Fibroblast of pulmonary artery (primary cell): ENCODE results near the gene ASTN2.

Source experiments
- DNase-seq: peaks from one replicate; pipeline ENCODE4 v3.0.0-alpha.2; 2010; ENCODE audit warnings: low read depth
- H3K4me3 ChIP-seq: replicated peaks from 2 replicates; pipeline ENCODE4 v1.5.1; 2011; ENCODE audit warnings: low read depth, mild to moderate bottlenecking, control low read depth, low read length, moderate library complexity
- TF ChIP-seq, protein P1 (sequence below): IDR thresholded peaks from 2 replicates; pipeline ENCODE4 v1.5.1; 2011; ENCODE audit warnings: mild to moderate bottlenecking, control low read depth, low read length, inconsistent platforms; ENCODE audit errors: missing control alignments

Gene ASTN2

DNA sequence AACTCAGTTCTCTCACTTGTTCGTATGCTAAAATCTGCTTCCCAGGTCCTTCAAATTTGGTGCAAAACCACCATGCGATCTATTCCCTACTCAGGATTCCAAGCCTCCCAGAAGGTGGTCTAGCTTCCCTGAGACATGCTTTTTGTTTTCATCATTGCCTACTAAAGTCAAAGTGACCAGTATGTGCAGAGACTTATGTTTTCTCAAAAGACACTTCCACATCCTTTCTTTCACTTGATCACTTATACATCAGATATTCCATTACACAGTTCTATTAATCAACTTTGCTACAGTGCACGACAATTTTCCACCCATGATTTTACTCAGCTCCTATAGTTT lies 1019.2 kb downstream of the ASTN2 start:
- DNase-seq: no peak
- TF ChIP-seq, protein P1, sequence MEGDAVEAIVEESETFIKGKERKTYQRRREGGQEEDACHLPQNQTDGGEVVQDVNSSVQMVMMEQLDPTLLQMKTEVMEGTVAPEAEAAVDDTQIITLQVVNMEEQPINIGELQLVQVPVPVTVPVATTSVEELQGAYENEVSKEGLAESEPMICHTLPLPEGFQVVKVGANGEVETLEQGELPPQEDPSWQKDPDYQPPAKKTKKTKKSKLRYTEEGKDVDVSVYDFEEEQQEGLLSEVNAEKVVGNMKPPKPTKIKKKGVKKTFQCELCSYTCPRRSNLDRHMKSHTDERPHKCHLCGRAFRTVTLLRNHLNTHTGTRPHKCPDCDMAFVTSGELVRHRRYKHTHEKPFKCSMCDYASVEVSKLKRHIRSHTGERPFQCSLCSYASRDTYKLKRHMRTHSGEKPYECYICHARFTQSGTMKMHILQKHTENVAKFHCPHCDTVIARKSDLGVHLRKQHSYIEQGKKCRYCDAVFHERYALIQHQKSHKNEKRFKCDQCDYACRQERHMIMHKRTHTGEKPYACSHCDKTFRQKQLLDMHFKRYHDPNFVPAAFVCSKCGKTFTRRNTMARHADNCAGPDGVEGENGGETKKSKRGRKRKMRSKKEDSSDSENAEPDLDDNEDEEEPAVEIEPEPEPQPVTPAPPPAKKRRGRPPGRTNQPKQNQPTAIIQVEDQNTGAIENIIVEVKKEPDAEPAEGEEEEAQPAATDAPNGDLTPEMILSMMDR: no peak
- no peak overlapping the region for H3K4me3 ChIP-seq

DNA sequence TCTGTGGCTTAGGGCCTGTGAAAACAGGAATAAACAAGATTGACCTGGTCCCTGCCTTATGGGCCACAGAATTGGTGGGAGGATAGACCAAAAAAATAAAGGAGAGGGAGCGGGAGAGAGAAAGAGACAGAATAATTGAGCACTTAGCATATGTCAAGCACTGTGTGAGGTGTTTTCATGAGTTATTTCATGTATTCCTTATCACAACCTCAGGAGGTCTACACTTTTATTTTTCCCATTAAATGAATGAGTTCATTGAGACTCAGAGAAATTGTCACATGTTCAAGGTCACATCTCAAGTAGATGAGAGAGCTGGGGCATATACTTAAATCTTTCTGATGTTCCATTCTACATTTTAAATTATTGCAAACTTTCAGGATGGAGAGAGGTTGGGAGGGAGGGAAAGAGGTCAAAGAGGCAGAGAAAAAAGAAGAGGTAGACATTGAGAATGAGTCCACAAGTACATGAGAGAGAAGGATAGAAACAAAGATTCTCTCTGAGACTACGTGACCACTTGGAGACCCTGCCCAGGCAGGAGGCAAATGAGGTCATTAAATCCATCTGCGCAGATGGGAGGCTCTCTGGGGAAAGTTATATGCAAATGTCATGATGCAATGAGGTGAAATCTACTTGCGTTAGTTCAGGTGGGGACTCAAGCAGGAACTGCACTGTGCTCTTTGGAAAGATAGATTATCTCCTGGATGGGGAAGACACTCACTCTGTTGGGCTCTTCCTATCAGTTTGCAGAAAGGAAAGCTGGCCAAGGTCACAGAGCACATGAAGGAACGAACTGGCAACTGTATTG lies 1019.8 kb downstream of the ASTN2 start:
- TF ChIP-seq, protein P1: no peak

DNA sequence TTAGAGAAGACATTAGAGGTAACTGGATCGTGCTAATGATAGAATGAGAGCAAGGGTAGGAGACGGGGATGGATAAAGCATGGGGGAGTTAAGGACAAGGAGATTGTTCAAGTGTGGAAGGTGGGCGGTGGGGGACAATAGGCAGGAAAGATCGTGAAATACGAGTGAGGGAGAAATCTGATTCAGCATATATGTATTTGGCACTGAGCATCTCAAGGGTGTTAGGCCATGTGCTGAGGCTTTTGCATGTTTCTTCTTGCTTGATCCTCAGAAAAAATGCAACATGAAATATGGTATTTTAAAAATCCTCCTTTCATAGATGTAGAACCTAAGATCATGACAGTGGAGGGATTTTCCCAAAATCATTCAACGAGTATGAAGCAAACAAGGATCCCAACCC lies 1020.8 kb downstream of the ASTN2 start:
- no peak overlapping the region for H3K4me3 ChIP-seq
- TF ChIP-seq, protein P1: no peak
- DNase-seq: no peak

More for the DNA sequence above, 1019.8 kb downstream of the ASTN2 start:
- H3K4me3 ChIP-seq: no peak overlapping the region
- no peak for DNase-seq

DNA sequence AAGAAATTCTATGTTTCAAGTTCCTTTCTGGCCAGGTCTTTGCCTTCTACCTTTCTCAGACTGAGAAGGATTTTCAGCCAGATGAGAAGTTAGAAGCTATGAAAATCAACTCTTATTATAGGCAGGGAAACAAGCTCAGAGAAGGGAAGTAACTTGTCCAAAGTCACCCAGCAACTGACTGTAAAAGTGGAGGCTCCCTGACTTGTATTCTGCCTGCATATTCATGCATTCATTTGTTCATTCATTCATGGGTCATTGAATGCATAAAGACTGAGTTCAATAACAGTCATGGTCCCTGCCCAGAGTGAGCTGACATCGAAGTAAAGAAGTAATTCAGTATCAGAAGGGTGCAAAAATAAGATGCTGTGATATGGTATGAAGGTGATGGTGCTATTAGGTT lies 1021.7 kb downstream of the ASTN2 start:
- H3K4me3 ChIP-seq: no peak overlapping the region
- no peak for DNase-seq
- TF ChIP-seq, protein P1: no peak

DNA sequence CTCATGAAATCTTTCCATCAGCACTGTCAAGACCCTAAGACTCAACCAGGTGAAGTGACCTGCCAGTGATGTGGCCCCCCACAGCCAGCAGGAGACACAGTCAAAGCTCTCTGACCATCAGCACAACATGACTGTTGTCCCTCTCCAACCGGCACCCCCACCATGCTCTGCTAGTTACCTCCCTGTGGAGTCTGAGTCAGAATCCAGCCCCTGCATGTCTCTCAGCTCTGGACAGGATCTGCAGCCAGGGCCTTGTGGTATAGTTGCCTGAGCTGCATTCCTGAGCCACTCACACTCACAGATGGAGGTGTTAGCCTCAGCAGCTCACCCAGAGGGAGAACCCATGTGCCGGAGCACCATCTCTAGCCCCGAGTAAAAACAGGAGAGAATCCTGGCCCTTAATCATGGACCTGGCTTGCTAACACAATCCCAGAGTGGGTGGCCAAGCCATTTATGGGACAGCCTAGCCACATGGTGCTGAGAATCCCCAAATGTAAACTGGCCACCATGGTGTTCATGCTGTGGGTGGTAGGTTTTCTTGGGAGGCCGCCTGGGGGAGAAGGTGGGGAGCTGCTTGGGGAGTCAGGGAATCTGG lies 1023.5 kb downstream of the ASTN2 start:
- TF ChIP-seq, protein P1: no peak
- DNase-seq: peak; percentile 48
- H3K4me3 ChIP-seq: no peak overlapping the region

DNA sequence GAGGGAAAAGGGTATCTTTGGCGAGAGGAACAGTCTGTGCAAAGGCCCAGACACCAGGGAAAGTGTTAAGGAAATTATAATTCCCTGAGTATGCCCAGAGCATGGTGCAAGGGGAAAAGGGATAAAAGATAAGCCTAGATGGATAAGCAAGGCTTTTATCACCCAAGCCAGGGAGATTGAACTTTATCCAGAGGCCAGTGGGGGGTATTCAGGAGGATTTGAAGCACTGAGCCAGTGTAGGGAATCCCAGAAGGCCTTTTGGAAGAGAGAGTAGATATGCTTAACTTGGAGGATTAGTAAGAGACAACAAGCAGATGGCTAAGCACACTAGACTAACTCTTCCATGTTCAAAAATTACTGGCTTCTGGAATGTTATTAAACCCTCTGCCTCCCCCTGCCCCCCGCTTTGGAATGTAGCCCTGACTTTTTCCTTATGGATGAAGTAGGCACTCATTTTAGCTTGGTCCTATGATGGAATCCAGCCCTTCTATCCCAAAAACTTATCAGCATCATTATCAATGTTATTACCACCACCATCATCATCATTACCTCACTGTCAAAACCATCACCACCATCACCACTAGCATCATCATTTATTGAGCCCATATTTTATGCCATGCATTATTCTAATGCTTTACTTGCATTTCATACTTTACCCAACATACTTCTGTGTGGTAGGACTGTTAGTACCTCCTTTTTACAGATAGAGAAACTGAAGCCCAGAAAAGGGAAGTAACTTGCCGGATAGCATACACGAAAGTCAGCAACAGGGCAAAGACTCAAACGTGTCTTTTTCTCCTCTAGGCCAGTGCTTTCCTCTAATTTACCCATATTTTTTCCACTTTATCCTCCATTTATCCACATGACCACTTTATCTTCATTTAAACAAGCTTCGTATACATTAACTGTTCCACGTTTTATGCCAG lies 1024.3 kb downstream of the ASTN2 start:
- DNase-seq: no peak
- TF ChIP-seq, protein P1: no peak
- H3K4me3 ChIP-seq: no peak overlapping the region
